Esophagus muscularis mucosa (tissue), 3 donors: ENCODE data around the gene SIM1.

Source experiments
- CTCF ChIP-seq, 3 experiments: fragments of 200-600 bp in 2 of 3; fragments of 450-650 bp in 1 of 3; sonication (generic) in 2 of 3; IDR thresholded peaks; one replicate each; pipeline ENCODE4 v1.5.1; 2017 to 2019; ENCODE audit warnings: antibody characterized with exemption in 3 of 3, mild to moderate bottlenecking in 2 of 3, moderate library complexity in 1 of 3
- POLR2A ChIP-seq: fragments of 450-650 bp; IDR thresholded peaks from one replicate; pipeline ENCODE4 v1.6.1; 2017; ENCODE audit warnings: antibody characterized with exemption, moderate library complexity, mild to moderate bottlenecking, low read depth
- POLR2AphosphoS5 ChIP-seq, 2 donors: sonication (generic); formaldehyde crosslinking; IDR thresholded peaks; one replicate each; pipeline ENCODE4 v1.6.1; 2017; ENCODE audit warnings: antibody characterized with exemption in 2 of 2

- TF ChIP-seq CTCF (IDR thresholded peaks at IDR 0.05) (no peak), POLR2AphosphoS5 (IDR thresholded peaks at IDR 0.05) (no peak), POLR2A (no peak)
Measured at GRCh38 chr6:100461278-100461916, 3.3 kb downstream of the SIM1 start.
